ENCODE results near the gene SERAC1.
"Not testable (repeated sequence)": the region's sequence is repeated elsewhere in the genome, so short reads cannot be mapped to it uniquely, and the experiment has no call there.

The SERAC1 gene

GRCh38 chr6:158191761-158192160 lies 23.7 kb upstream of the SERAC1 start:
- H3K9me3 ChIP-seq (replicated peaks; ENCODE audit: low read length) = no peaks in the 10 kb centered on the region
- no peaks in the 10 kb centered on the region for H3K4me1 ChIP-seq (ENCODE audit: control insufficient read depth, insufficient read depth, low read length)
- no peak overlapping the region for H3K4me2 ChIP-seq (ENCODE audit: low read length)
- H3K9ac ChIP-seq (ENCODE audit: low read depth, low read length) = no peak overlapping the region
- H3K36me3 ChIP-seq (ENCODE audit: insufficient read depth, low read length) = peaks cover 24% of the 10 kb centered on the region
- no peaks in the 10 kb centered on the region for H3K27me3 ChIP-seq (ENCODE audit: control insufficient read depth, insufficient read depth, low read length)
- no peak overlapping the region for H3K4me3 ChIP-seq (ENCODE audit: low read length)

DNA sequence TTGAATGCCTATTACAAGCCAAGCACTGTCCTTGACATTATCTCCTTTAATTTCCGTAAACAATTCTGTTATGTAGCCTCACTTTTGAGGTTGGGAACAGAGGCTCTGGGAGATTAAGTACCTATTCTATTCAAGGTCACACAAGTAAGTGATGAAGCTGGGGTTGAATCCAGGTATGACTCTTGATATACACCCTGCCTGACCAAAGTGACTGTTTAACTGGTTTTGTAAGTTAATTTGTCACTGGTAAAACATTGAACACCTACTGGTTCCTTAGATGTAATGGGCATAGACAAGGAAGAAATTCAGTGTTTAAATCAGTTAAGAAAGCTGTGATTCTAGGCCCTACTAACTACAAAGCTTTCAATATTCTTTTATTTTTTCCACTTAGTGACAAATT lies 23.0 kb upstream of the SERAC1 start:
- no peaks in the 10 kb centered on the region for H3K27me3 ChIP-seq (ENCODE audit: control insufficient read depth, insufficient read depth, low read length)
- no peak overlapping the region for H3K9ac ChIP-seq (ENCODE audit: low read depth, low read length)
- peaks cover 3% of the 10 kb centered on the region for H3K4me1 ChIP-seq (ENCODE audit: control insufficient read depth, insufficient read depth, low read length)
- no peak overlapping the region for H3K4me3 ChIP-seq (ENCODE audit: low read length)
- no peaks in the 10 kb centered on the region for H3K9me3 ChIP-seq (replicated peaks; ENCODE audit: low read length)
- no peak overlapping the region for H3K4me2 ChIP-seq (ENCODE audit: low read length)
- peaks cover 24% of the 10 kb centered on the region for H3K36me3 ChIP-seq (ENCODE audit: insufficient read depth, low read length)

DNA sequence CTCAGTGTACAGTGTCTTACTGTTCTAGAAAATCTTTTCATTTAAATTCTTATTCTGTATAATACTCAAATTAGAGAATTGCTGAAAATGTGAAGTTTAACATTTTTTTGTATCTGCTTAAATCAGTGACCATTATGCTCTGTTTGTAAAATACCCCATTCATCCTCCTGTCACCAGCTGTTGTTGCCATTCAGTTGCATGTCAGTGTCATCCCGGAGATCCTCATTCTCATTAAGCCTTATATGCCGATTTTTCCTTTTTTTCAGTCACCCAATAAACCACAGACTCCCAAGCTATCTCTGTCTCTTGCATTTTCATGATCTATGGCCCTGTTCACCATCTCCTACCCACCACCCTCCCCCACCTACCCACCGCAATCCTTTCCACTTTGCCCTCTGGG lies 20.5 kb upstream of the SERAC1 start:
- no peak overlapping the region for H3K4me2 ChIP-seq (ENCODE audit: low read length)
- H3K9ac ChIP-seq (ENCODE audit: low read depth, low read length) = no peak overlapping the region
- peaks cover 10% of the 10 kb centered on the region for H3K4me1 ChIP-seq (ENCODE audit: control insufficient read depth, insufficient read depth, low read length)
- H3K36me3 ChIP-seq (ENCODE audit: insufficient read depth, low read length) = peaks cover 15% of the 10 kb centered on the region
- H3K9me3 ChIP-seq (replicated peaks; ENCODE audit: low read length) = no peaks in the 10 kb centered on the region
- no peak overlapping the region for H3K4me3 ChIP-seq (ENCODE audit: low read length)
- no peaks in the 10 kb centered on the region for H3K27me3 ChIP-seq (ENCODE audit: control insufficient read depth, insufficient read depth, low read length)

GRCh38 chr6:158185729-158186456 lies 17.8 kb upstream of the SERAC1 start:
- H3K27me3 ChIP-seq (ENCODE audit: control insufficient read depth, insufficient read depth, low read length) = no peaks in the 10 kb centered on the region
- no peak overlapping the region for H3K4me3 ChIP-seq (ENCODE audit: low read length)
- H3K36me3 ChIP-seq (ENCODE audit: insufficient read depth, low read length) = no peaks in the 10 kb centered on the region
- H3K9ac ChIP-seq (ENCODE audit: low read depth, low read length) = no peak overlapping the region
- H3K4me1 ChIP-seq (ENCODE audit: control insufficient read depth, insufficient read depth, low read length) = peaks cover 10% of the 10 kb centered on the region
- no peak overlapping the region for H3K4me2 ChIP-seq (ENCODE audit: low read length)
- H3K9me3 ChIP-seq (replicated peaks; ENCODE audit: low read length) = no peaks in the 10 kb centered on the region

DNA sequence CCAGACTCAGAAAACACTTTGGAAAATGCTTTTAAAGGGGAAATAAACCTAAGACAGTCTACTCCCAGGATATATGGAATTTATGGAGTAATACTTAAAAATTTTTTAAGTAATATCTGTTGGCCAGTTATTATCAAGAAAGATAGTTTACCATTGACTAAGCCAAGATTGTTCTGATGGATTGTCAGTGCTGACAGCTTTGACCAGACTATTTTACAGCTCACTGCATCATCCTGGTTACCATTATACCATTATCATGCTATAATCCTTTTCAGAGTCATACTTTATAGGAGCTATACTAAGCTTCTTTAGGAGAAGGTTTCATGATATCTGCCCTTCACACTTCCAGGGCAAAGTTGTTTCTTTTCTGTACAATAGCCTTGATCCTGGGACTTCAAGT lies 16.5 kb upstream of the SERAC1 start:
- Histone ChIP-seq H3K9ac (ENCODE audit: low read depth, low read length) (no peak overlapping the region), H3K4me1 (ENCODE audit: control insufficient read depth, insufficient read depth, low read length) (peaks cover 10% of the 10 kb centered on the region), H3K36me3 (ENCODE audit: insufficient read depth, low read length) (no peaks in the 10 kb centered on the region), H3K27me3 (ENCODE audit: control insufficient read depth, insufficient read depth, low read length) (no peaks in the 10 kb centered on the region), H3K4me2 (ENCODE audit: low read length) (no peak overlapping the region), H3K4me3 (ENCODE audit: low read length) (no peak overlapping the region), H3K9me3 (replicated peaks; ENCODE audit: low read length) (no peaks in the 10 kb centered on the region)

DNA sequence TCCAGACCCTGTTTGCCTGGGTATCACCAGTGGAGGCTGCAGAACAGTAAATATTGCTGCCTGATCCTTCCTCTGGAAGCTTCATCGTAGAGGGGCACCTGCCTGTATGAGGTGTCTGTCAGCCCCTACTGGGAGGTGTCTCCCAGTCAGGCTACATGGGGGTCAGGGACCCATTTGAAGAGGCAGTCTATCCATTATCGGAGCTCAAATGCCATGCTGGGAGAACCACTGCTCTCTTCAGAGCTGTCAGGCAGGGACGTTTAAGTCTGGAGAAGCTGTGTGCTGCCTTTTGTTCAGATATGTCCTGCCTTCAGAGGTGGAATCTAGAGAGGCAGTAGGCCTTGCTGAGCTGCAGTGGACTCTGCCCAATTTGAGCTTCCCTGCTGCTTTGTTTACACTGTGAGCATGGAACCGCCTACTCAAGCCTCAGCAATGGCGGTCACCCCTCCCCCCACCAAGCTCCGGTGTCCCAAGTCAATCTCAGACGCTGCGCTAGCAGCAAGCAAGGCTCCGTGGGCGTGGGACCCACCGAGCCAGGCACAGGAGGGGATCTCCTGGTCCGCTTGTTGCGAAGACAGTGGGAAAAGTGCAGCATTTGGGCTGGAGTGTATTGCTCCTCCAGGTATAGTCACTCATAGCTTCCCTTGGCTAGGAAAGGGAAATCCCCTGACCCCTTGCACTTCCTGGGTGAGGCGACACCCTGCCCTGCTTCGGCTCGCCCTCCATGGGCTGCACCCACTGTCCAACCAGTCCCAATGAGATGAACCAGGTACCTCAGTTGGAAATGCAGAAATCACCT lies 15.3 kb upstream of the SERAC1 start:
- H3K4me2 ChIP-seq (ENCODE audit: low read length); H3K9ac ChIP-seq (ENCODE audit: low read depth, low read length); H3K27me3 ChIP-seq (ENCODE audit: control insufficient read depth, insufficient read depth, low read length); H3K9me3 ChIP-seq (replicated peaks; ENCODE audit: low read length); H3K4me1 ChIP-seq (ENCODE audit: control insufficient read depth, insufficient read depth, low read length); H3K36me3 ChIP-seq (ENCODE audit: insufficient read depth, low read length); H3K4me3 ChIP-seq (ENCODE audit: low read length): not testable (repeated sequence)

GRCh38 chr6:158177712-158178111 lies 9.7 kb upstream of the SERAC1 start:
- not testable (repeated sequence) for H3K27me3 ChIP-seq (ENCODE audit: control insufficient read depth, insufficient read depth, low read length); H3K9me3 ChIP-seq (replicated peaks; ENCODE audit: low read length); H3K9ac ChIP-seq (ENCODE audit: low read depth, low read length); H3K4me3 ChIP-seq (ENCODE audit: low read length); H3K36me3 ChIP-seq (ENCODE audit: insufficient read depth, low read length); H3K4me2 ChIP-seq (ENCODE audit: low read length)
- peaks cover 14% of the 10 kb centered on the region for H3K4me1 ChIP-seq (ENCODE audit: control insufficient read depth, insufficient read depth, low read length)

GRCh38 chr6:158175111-158175510 lies 7.0 kb upstream of the SERAC1 start:
- H3K4me2 ChIP-seq (ENCODE audit: low read length) = peak overlapping the region; percentile 65
- no peak overlapping the region for H3K4me3 ChIP-seq (ENCODE audit: low read length)
- peaks cover 36% of the 10 kb centered on the region for H3K4me1 ChIP-seq (ENCODE audit: control insufficient read depth, insufficient read depth, low read length)
- H3K9me3 ChIP-seq (replicated peaks; ENCODE audit: low read length) = no peaks in the 10 kb centered on the region
- H3K9ac ChIP-seq (ENCODE audit: low read depth, low read length) = peak overlapping the region; percentile 62
- H3K27me3 ChIP-seq (ENCODE audit: control insufficient read depth, insufficient read depth, low read length) = no peaks in the 10 kb centered on the region
- H3K36me3 ChIP-seq (ENCODE audit: insufficient read depth, low read length) = peaks cover 11% of the 10 kb centered on the region

GRCh38 chr6:158174514-158174913 lies 6.5 kb upstream of the SERAC1 start:
- peak overlapping the region; percentile 62 for H3K9ac ChIP-seq (ENCODE audit: low read depth, low read length)
- peak overlapping the region; percentile 65 for H3K4me2 ChIP-seq (ENCODE audit: low read length)
- peaks cover 11% of the 10 kb centered on the region for H3K36me3 ChIP-seq (ENCODE audit: insufficient read depth, low read length)
- H3K27me3 ChIP-seq (ENCODE audit: control insufficient read depth, insufficient read depth, low read length) = no peaks in the 10 kb centered on the region
- H3K4me1 ChIP-seq (ENCODE audit: control insufficient read depth, insufficient read depth, low read length) = peaks cover 41% of the 10 kb centered on the region
- H3K4me3 ChIP-seq (ENCODE audit: low read length) = no peak overlapping the region
- H3K9me3 ChIP-seq (replicated peaks; ENCODE audit: low read length) = no peaks in the 10 kb centered on the region

- Histone ChIP-seq H3K9me3 (replicated peaks; ENCODE audit: low read length) (no peaks in the 10 kb centered on the region), H3K4me3 (ENCODE audit: low read length) (no peak overlapping the region), H3K27me3 (ENCODE audit: control insufficient read depth, insufficient read depth, low read length) (no peaks in the 10 kb centered on the region), H3K9ac (ENCODE audit: low read depth, low read length) (peak overlapping the region; percentile 11), H3K4me2 (ENCODE audit: low read length) (peak overlapping the region; percentile 48), H3K36me3 (ENCODE audit: insufficient read depth, low read length) (peaks cover 11% of the 10 kb centered on the region), H3K4me1 (ENCODE audit: control insufficient read depth, insufficient read depth, low read length) (peaks cover 41% of the 10 kb centered on the region)
These were observed 6.0 kb upstream of the SERAC1 start for GRCh38 chr6:158174024-158174423.

GRCh38 chr6:158172001-158172400 lies 3.9 kb upstream of the SERAC1 start:
- Histone ChIP-seq H3K27me3 (ENCODE audit: control insufficient read depth, insufficient read depth, low read length) (no peaks in the 10 kb centered on the region), H3K4me3 (ENCODE audit: low read length) (peak overlapping the region; percentile 43), H3K9me3 (replicated peaks; ENCODE audit: low read length) (no peaks in the 10 kb centered on the region), H3K4me2 (ENCODE audit: low read length) (peak overlapping the region; percentile 66), H3K4me1 (ENCODE audit: control insufficient read depth, insufficient read depth, low read length) (peaks cover 42% of the 10 kb centered on the region), H3K36me3 (ENCODE audit: insufficient read depth, low read length) (peaks cover 6% of the 10 kb centered on the region), H3K9ac (ENCODE audit: low read depth, low read length) (peak overlapping the region; percentile 30)
